ENCODE data around the gene TMC6.
"Not testable (repeated sequence)": the region's sequence is repeated elsewhere in the genome, so short reads cannot be mapped to it uniquely, and the experiment has no call there.

The TMC6 gene, protein sequence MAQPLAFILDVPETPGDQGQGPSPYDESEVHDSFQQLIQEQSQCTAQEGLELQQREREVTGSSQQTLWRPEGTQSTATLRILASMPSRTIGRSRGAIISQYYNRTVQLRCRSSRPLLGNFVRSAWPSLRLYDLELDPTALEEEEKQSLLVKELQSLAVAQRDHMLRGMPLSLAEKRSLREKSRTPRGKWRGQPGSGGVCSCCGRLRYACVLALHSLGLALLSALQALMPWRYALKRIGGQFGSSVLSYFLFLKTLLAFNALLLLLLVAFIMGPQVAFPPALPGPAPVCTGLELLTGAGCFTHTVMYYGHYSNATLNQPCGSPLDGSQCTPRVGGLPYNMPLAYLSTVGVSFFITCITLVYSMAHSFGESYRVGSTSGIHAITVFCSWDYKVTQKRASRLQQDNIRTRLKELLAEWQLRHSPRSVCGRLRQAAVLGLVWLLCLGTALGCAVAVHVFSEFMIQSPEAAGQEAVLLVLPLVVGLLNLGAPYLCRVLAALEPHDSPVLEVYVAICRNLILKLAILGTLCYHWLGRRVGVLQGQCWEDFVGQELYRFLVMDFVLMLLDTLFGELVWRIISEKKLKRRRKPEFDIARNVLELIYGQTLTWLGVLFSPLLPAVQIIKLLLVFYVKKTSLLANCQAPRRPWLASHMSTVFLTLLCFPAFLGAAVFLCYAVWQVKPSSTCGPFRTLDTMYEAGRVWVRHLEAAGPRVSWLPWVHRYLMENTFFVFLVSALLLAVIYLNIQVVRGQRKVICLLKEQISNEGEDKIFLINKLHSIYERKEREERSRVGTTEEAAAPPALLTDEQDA

DNA sequence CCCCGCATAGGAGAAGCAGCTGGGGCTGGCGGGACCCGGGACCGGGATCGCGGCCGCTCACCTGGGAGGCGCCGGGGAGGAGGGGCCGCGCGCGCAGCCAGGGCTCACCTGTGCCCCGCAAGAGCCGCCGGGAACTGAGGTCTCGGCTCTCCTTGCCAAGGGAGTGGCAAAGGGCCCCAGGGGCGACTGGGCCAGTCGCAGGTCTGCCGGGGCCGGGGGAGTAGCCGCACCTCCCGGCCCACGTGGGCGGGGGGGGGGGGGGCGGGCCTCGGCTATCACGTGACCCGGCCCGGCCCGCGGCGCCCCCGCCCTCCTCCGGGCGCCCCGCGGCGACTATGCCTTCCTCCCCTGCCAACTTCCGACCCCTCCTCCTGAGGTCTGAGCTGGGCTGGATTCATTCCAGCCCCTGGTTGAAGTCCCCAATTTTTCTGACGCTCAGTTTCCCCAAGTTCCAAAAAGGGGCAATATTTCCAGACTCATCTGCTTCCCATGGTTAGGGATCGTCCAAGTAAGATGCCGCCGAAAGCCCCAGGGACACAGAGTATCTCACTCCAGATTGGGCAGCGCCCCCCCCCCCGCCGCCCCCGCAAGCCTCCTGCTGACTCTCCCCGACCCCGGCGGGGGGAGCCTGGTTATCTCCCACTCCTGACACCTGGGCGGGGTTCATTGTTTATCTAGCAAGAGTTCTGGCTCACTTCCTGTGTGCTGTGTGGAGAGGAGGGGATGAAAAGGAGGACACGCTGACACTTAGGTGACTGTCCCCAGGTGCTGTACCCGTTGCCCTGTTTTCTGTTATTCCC, at the start of gene TMC6:
TMC6 (minus strand) TSS at position 205 of the 800 bp plus-strand sequence. CDS start 1,923 bp downstream, outside the sequence.
- DNase-seq (ENCODE audit: low read depth in 2 of 3, low spot score in 2 of 3): no peak

DNA sequence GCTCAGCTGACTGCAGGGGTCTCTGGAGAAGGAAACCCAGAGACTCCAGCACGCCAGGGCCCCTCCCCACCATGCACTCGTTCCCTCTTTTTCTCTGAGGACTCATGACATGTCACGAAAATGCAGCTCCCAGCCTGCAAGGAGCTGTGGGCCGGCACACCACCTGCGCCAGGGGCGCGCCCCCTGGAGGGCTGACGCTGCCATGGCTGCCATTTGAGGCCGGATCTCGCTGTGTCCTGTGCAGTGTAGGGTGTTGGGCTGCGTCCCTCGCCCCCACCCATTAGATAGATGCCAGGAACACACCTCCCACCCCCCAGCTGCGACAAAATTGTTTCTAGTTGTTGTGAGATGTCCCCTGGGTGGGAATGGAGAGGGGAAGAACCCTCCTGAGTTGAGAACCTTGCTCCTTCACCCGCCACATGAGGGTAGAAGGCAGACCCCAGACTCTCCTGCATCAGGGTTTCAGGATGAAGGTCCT, 48.0 kb upstream of the TMC6 start:
- DNase-seq (ENCODE audit: low read depth in 2 of 3, low spot score in 2 of 3): peak; percentile 47 to 65 (median 61)

DNA sequence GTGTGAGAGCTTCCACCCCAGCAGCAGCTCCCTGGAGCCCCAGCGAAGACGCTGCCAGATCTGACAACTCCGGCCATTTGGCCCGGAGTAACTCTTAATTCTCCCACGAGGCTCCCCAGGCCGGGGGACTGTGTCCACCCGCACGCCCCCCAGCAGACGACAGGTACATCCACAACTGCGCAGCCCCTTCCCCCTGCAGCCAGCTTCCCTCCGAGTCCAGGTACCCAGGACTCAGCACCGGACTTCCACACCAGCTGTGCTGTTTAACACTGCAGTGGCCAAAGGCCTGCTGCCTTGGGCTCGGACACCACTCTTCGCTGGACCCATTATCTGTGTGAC, 47.1 kb upstream of the TMC6 start:
- DNase-seq (ENCODE audit: low read depth in 2 of 3, low spot score in 2 of 3): no peak

DNA sequence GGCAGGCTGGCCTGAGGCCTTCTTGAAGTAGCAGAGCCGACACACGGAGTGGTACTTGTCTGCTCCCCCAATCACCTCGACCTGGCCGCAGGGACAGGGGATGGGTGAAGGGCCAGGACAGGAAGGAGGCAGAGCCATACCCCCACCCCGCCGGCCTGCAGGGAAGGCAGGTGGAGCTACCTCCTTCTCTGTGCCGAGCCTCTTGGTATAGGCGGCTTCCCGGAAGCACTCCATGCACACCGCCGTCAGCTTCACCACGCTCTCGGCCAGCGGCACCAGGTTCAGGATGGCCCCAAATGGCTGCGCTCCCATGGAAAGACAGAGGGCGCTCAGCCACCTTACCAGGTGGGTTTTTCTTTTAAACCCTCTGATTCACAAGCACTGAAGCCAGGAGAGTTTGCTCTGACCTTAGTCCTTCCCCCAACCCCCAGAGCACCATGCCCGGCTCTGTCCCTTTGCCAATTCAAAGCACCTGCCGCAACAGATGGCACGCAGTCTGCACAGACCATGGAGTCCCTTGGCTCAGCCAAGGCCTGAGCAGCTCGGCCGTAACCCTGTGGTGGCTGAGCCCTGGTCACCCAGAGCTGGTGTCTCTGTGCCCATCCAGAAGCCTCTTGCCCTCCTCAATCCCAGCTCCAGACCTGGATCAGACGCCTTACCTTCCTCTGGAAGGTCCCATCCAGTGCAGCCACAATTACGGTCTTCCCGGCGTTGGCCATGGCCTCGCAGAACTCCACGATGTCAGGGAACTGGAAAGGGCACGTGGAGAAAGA, 46.5 kb upstream of the TMC6 start:
- no peak for DNase-seq (ENCODE audit: low read depth in 2 of 3, low spot score in 2 of 3)

DNA sequence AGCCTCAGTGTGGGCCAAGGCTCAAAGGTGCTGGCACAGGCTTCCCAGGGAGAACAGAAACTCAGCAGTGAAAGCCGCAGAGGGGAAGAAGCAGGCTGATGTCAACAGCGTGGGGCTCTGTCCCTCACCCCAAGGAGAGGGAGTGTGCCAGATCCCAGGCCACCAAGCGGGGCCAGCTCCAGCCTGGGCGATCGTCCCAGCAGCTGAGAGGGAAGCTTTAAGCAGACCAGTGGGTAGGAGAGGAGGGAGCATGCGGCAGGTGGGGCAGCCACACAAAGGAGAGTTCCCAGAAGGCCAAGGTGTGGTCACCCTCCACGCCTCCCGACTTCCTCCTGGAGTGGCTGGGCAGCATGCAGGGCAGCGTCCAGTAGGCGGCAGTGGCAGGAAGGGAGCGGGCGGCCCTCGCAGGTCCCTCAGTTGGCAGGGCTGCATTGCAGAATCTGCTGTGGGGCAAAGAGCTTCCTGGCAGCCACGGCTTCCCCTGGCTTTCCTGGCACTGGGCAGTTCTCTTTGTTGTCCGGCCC, 45.9 kb upstream of the TMC6 start:
- no peak for DNase-seq (ENCODE audit: low read depth in 2 of 3, low spot score in 2 of 3)

DNA sequence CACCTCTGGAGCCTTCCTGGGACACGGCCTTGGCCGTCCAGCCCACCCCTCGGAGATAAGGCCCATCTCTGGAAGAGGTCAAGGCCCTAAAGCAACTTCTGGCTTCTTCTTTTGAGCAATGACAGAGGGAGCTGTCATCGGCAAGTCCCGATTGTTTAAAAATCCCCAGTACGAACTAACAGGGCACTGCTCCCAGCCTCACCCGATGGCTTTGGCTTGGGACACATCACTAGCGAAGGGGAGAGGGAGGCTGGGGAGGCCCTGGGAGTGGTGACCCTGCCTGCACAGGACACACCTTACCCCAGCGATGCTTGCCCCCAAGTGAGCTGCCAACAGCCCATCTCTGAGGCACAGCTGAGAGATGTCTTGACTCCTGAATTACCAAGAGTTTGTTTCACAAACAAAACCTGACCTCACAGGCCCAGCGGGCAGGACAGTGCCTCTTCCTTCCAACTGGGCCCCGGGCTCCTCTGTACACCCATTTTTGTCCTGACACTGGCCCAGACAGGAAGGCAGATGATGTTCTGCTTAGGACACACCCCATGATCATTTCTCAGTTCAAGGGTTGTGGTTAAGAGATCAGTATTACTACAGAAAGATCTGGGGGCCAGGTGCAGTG, 44.7 kb upstream of the TMC6 start:
- DNase-seq (ENCODE audit: low read depth in 2 of 3, low spot score in 2 of 3): no peak

DNA sequence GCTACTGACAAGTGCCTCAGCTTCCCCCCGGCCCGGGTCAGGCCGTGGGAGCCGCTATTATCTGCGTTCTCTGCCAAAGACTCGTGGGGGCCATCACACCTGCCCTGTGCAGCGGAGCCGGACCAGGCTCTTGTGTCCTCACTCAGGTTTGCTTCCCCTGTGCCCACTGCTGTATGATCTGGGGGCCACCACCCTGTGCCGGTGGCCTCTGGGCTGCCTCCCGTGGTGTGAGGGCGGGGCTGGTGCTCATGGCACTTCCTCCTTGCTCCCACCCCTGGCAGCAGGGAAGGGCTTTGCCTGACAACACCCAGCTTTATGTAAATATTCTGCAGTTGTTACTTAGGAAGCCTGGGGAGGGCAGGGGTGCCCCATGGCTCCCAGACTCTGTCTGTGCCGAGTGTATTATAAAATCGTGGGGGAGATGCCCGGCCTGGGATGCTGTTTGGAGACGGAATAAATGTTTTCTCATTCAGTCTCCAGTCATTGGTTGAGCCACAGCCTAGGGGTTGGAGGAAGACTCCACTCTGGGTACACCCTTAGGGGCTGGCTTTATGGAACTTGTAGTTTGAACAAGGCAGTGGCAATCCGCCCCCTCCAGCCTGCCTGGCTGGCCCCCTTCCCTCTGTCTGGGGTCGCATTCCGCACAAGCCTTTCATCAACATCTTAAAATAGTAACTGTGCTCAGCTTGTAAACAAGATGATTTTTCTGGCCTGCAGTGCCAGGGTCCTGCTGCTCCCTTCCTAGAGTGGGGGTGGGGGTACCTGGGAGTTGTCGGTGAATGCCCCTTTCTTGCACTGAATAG, 43.9 kb upstream of the TMC6 start:
- no peak for DNase-seq (ENCODE audit: low read depth in 2 of 3, low spot score in 2 of 3)

DNA sequence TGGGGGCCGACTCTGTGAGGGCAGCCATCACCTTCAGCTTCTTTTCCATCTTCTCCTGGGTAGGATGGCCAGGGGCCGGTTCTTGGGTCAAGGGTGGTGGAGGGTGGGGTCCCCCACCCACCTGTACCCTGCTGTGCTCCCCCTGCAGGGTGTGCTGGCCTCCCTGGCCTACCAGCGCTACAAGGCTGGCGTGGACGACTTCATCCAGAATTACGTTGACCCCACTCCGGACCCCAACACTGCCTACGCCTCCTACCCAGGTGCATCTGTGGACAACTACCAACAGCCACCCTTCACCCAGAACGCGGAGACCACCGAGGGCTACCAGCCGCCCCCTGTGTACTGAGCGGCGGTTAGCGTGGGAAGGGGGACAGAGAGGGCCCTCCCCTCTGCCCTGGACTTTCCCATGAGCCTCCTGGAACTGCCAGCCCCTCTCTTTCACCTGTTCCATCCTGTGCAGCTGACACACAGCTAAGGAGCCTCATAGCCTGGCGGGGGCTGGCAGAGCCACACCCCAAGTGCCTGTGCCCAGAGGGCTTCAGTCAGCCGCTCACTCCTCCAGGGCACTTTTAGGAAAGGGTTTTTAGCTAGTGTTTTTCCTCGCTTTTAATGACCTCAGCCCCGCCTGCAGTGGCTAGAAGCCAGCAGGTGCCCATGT, 43.2 kb upstream of the TMC6 start:
- DNase-seq (ENCODE audit: low read depth in 2 of 3, low spot score in 2 of 3): not testable (repeated sequence)

DNA sequence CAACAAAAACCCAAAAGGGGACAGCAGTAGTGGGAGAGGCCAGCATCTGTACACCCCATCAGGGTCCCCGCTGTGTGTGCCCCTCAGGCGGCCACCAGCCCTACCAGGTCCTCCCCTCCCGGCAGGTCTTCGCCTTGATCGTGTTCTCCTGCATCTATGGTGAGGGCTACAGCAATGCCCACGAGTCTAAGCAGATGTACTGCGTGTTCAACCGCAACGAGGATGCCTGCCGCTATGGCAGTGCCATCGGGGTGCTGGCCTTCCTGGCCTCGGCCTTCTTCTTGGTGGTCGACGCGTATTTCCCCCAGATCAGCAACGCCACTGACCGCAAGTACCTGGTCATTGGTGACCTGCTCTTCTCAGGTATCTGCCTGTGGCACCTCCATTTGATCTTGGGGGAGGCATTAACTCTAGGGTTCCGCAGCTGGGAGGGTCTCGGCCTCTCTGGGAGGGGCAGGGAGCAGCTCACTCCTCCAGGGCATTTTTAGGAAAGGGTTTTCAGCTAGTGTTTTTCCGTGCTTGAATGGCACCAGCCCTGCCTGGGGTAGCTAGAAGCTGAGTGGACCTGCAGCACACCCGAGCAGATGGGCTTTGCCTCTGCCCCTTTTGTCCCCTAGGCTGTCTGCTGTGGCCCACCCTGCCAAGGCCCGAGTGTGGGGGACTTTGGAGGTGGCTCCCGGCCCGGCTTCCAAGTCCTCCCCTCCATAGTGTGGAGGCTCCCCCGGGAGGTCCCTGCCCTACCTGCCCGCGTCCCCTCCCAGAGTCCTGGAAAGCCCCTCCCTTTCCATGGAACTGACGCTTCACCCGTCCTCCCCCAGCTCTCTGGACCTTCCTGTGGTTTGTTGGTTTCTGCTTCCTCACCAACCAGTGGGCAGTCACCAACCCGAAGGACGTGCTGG, 42.4 kb upstream of the TMC6 start:
- no peak for DNase-seq (ENCODE audit: low read depth in 2 of 3, low spot score in 2 of 3)

DNA sequence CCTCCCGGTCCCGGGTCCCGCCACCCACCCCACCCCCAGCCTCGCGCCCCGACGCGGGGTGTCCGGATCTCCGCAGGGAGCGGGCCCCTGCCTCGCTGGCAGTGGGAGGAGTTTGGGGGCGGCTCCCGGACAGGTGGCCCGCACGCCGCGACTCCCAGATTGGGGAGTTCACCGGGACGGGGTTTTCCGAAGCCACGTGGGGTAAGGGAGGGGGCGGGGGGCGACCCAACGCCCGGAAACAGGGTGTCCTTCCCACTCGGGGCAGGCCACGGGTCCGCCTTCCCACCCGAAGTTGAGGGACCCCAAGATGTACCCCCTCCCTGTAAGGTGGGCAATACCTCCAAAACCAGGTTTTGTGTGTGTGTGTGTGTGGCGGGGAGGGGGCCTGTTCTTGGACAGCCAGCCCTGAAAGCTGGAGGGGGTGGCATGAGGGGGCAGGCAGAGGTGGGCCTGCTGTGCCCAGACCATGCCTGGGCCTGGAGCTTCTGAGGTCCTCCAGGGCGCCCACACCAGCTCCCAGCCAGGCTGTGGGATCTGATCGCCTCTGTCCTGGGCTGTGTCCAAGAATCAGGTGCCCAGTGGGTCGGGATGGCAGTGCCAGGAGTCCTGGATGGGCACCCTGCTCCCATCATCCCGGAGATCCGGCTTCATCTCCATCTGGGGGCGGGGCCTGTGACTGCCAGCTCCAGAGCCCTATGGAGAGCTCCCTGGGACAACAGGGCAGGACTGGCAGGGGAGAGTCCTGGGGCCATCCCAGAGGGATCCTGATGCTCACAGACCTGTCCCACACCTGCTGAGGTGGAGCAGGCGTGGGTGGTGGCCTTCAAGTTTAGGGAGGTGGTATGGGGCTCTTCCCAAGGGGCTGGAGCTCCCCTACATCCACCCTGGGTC, 40.6 kb upstream of the TMC6 start:
- peak in 1 of 3 experiments; percentile 47 for DNase-seq (ENCODE audit: low read depth in 2 of 3, low spot score in 2 of 3)

DNA sequence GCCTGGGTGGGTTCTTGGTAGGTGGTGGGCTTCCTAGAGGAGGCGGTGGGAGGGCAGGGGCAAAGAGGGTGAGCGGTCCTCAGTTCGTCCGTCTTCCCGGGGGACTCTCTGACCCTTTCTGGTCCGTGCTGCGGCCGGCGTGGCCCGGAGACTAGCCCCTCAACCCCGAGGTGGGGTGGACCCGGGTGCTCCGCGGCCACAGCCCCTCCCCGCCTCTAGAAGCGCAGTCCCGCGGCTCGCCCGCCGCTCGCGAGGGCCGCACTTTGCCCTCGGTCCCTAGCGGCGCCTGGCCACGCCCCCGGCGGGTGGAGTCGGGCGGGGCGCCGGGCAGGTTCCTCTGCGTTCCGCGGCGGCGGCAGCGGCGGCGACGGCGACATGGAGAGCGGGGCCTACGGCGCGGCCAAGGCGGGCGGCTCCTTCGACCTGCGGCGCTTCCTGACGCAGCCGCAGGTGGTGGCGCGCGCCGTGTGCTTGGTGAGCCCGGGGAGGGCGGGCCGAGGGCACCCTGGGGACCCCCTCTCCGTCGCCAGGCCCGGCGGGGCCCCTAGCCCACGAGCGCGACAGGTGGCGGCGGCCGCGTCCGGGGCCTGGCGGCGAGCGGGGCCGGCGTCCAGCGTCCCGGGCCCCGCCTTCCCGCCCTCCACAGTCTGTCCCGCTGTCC, 39.8 kb upstream of the TMC6 start, which contains the start of gene SYNGR2:
SYNGR2 (plus strand) TSS at position 340 of the 661 bp plus-strand sequence; CDS start at position 376, 36 bp downstream.
- DNase-seq (ENCODE audit: low read depth in 2 of 3, low spot score in 2 of 3): peak; percentile 61 to 79 (median 77)

DNA sequence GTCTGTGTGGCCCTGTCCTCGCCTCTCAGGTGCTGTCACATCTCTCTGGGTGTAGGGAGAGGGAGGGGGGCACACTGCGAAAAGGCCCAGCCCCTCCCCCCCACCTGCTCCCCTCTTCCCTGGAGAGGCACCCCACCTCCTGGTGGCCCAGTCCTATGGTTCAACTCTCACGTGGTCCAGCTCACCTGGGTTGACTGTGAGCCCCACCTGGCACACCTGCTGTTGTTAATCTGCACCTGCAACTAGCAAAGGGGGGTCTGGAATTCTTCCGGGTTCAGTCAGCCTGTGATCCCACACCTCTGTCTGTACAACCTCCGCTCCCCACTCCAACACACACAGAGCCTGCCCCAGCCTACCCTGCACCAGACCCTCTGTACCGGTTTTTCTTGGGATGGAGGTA, 37.9 kb upstream of the TMC6 start:
- DNase-seq (ENCODE audit: low read depth in 2 of 3, low spot score in 2 of 3): no peak

DNA sequence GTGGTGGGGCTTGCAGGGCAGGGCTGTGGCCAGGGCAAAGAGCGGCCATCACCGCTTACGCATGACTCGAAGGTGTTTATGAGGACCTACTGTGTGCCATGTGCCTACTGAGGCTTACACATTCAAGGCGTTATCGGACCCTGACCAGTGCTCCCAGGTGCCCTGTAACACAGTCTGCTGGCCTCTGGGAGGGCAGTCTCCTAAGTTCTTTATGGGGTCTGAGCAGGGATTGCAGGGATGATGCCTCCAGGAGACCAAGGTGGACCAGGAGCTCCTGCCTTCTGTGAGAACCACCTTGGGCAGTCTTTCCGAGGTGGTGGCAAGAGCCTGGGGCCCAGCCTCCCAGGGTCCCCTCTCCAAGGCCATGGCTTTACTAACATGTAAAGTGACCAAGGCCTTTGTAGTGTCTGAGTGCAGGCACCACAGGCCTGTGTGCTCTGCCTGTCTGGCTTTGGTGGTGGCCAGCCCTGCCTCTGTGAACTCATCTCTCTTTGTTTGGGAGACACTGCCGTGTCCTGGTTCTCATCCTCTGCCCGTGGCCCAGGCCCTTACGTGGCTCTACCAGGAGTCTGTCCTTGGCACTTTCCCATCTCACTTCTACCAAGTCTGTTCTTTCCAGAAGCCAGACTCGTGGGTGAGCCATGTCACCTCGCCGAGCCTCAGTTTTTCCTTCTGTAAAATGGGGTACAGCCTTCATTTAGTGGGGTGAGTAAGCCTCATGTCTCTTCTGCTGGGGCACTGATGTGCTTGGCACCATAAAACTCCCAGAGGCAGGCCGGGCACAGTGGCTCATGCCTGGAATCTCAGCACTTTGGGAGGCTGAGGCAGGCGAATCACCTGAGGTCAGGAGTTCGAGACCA, 36.4 kb upstream of the TMC6 start:
- DNase-seq (ENCODE audit: low read depth in 2 of 3, low spot score in 2 of 3): no peak

DNA sequence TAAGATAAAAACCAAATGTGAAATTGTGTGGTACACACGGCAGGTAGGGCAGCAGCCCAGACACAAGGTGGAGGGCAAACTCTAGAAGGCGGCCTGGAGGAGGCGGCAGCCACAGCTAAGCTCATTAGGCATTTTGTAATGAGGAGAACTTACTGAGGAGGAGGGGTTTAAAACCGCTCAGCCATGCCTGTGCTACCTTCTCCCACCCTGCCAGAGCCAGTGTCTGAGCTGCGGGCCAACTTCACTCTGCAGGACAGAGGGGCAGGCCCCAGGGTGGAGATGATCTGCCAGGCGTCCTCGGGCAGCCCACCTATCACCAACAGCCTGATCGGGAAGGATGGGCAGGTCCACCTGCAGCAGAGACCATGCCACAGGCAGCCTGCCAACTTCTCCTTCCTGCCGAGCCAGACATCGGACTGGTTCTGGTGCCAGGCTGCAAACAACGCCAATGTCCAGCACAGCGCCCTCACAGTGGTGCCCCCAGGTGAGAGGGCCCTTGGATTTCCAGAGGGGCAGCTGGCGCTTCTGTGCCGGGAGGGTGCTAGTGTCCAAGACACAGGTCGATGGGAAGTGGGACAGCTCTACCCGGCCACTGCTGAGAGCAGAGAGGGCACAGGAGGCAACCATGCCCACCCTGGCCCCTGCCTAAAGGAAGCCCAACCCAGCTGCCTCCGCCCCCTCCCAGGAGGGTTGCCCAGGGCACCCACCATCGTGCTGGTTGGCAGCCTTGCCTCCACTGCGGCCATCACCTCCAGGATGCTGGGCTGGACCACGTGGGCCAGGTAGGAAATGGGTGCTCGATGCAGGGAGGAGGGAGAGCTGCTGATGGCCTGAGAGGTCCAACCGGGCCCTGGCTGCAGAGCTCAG, 35.6 kb upstream of the TMC6 start:
- DNase-seq (ENCODE audit: low read depth in 2 of 3, low spot score in 2 of 3): no peak

Measured in activated CD8-positive, alpha-beta memory T cell treated with anti-CD3 and anti-CD28 coated beads for 48 hours (primary cell).